ENCODE results near the gene MIDN.

MIDN gene

GRCh38 chr19:1281569-1282287 lies 33.3 kb downstream of the MIDN start:
- no peak for TF ChIP-seq CTCF (conservative IDR thresholded peaks at IDR 0.05; ENCODE audit: low read length)
- DNase-seq (ENCODE audit: low read depth) = no peak
- H3K4me3 ChIP-seq (ENCODE audit: low read length) = no peak overlapping the region

DNA sequence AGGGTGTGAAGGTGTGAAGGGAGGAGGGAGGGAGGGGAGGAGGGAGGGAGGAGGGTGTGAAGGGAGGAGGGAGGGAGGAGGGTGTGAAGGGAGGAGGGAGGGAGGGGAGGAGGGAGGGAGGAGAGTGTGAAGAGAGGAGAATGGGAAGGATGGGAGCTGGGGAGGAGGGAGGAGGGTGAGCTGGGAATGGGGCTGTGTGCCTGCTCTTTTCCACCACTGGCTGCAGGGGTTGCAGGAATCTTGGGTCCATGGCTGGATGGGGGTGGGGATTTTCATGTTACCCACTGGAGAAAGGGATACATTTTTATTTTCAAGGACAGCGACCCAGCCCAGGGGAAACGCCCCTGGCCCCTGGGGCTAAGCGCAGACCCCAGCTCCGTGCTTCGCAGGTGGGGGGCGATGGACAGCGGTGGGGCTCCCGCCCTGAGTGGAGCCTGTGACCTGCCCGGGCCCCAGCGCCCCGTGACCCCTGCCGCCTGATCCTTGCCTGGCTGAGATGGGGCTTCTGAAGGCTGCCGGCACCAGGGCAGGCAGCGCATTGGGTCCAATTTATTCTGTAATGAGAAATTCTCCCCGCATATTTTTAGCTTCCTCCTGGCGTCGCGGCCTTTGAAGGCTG lies 34.3 kb downstream of the MIDN start:
- no peak for DNase-seq (ENCODE audit: low read depth)
- no peak for TF ChIP-seq CTCF (conservative IDR thresholded peaks at IDR 0.05; ENCODE audit: low read length)
- H3K4me3 ChIP-seq (ENCODE audit: low read length) = no peak overlapping the region

GRCh38 chr19:1283207-1283916 lies 35.0 kb downstream of the MIDN start:
- no peak for TF ChIP-seq CTCF (conservative IDR thresholded peaks at IDR 0.05; ENCODE audit: low read length)
- H3K4me3 ChIP-seq (ENCODE audit: low read length) = no peak overlapping the region
- no peak for DNase-seq (ENCODE audit: low read depth)

- no peak for TF ChIP-seq CTCF (conservative IDR thresholded peaks at IDR 0.05; ENCODE audit: low read length)
- no peak for DNase-seq (ENCODE audit: low read depth)
- H3K4me3 ChIP-seq (ENCODE audit: low read length) = no peak overlapping the region
Observed at GRCh38 chr19:1283917-1284292, 35.5 kb downstream of the MIDN start.

DNA sequence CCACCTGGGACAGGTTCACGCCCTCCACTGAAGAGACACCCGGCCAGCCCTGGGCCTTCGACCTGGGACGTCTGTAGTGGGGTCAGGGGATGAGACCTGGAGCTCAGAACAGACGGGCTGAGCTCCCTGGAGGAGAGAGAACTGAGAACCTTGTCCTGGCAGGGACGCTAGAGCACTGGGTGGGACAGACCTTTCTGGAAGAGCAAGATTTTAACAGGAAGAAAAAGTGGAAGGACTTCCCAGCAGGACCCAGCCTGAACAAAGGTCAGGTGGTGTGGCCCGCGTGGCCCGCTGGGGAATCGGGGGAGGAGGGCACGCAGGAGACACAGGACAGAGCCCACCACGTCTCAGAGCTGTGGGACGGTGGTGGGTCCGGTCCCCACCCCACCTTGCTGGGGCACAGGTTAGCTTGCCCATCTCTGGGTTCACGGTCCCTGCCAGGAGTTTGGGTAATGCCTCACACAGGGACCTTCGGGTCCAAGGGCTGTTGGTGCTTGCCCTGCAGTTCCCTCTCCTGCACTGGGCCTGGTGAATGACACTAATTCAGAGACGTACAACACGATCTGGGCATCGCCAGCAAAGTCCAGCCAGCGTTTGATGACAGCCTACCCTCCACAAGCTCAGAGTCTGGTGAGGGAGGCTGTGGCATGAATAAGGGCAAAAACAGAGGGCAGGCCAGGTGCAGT lies 36.1 kb downstream of the MIDN start:
- DNase-seq (ENCODE audit: low read depth) = no peak
- no peak overlapping the region for H3K4me3 ChIP-seq (ENCODE audit: low read length)
- TF ChIP-seq CTCF (conservative IDR thresholded peaks at IDR 0.05; ENCODE audit: low read length) = no peak

DNA sequence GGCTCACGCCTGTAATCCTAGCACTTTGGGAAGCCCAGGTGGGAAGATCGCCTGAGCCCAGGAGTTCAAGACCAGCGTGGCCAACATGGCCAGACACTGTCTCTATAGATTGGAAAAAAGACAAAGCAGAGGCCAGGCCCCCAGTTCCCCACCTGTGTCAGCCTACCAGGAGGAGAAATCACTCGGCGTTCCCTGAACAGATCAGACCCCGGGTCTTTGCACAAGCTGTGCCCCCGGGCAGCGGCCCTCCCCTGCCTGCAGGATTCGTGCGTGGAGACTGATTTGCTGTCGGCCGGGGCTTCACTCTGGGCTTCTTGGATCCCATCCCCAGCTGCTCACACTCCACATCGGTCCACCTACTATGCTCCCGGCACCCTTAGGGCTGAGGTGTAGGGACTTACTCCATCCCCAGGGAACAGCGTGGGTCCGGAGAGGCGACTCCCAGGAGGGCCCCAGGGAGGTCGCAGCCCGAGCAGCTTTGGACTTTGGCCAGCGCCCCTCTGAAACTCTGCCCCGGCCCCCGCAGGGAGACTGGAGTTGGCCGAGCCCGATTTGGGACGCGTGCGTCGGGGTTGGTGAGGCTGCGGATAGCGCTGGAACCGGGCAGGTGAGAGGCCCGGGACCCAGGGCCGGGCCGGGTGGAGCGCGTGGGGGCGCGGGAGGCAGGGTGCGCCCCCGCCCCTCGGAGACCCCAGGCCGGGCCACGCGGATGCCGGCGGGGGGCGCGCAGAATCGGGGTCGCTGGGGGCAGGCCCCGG lies 36.8 kb downstream of the MIDN start:
- TF ChIP-seq CTCF (conservative IDR thresholded peaks at IDR 0.05; ENCODE audit: low read length) = no peak
- DNase-seq (ENCODE audit: low read depth) = no peak
- H3K4me3 ChIP-seq (ENCODE audit: low read length) = no peak overlapping the region

Data from AG10803 (cell line).